ENCODE measurements around the gene GPR3.
"Not testable (repeated sequence)": the region's sequence is repeated elsewhere in the genome, so short reads cannot be mapped to it uniquely, and the experiment has no call there.

Gene GPR3

GRCh38 chr1:27398405-27399149 is 6.2 kb downstream of the GPR3 start:
- in situ Hi-C loops (cut with HindIII; ENCODE audit: low sequenced_read_pairs): loop anchor here (5.0 kb wide), 3 partner anchors 61 to 199 kb away; no protein-coding TSS in a partner anchor

- in situ Hi-C loops (cut with HindIII; ENCODE audit: low sequenced_read_pairs): loop anchor here (5.0 kb wide), 3 partner anchors 62 to 198 kb away; no protein-coding TSS in a partner anchor
Observed at GRCh38 chr1:27399251-27400025, 7.0 kb downstream of the GPR3 start.

- in situ Hi-C loops (cut with HindIII; ENCODE audit: low sequenced_read_pairs): no loop called here
Observed at GRCh38 chr1:27400082-27400962, 7.9 kb downstream of the GPR3 start.

- in situ Hi-C loops (cut with HindIII; ENCODE audit: low sequenced_read_pairs): no loop called here
Observed at GRCh38 chr1:27400963-27401341, 8.5 kb downstream of the GPR3 start.

- in situ Hi-C loops (cut with HindIII; ENCODE audit: low sequenced_read_pairs): no loop called here
Observed at GRCh38 chr1:27402349-27402754, 9.9 kb downstream of the GPR3 start.

- in situ Hi-C loops (cut with HindIII; ENCODE audit: low sequenced_read_pairs): no loop called here
Observed at GRCh38 chr1:27403065-27403726, 10.8 kb downstream of the GPR3 start.

GRCh38 chr1:27403931-27404330 is 11.5 kb downstream of the GPR3 start:
- in situ Hi-C loops (cut with HindIII; ENCODE audit: low sequenced_read_pairs): no loop called here

- in situ Hi-C loops (cut with HindIII; ENCODE audit: low sequenced_read_pairs): no loop called here
Observed at GRCh38 chr1:27405074-27405473, 12.7 kb downstream of the GPR3 start.

GRCh38 chr1:27405598-27406361 is 13.4 kb downstream of the GPR3 start:
- in situ Hi-C loops (cut with HindIII; ENCODE audit: low sequenced_read_pairs): not testable (repeated sequence)

GRCh38 chr1:27406362-27406680 is 13.9 kb downstream of the GPR3 start:
- in situ Hi-C loops (cut with HindIII; ENCODE audit: low sequenced_read_pairs): no loop called here

- in situ Hi-C loops (cut with HindIII; ENCODE audit: low sequenced_read_pairs): not testable (repeated sequence)
Observed at GRCh38 chr1:27406791-27407190, 14.4 kb downstream of the GPR3 start.

GRCh38 chr1:27408151-27408550 is 15.7 kb downstream of the GPR3 start:
- in situ Hi-C loops (cut with HindIII; ENCODE audit: low sequenced_read_pairs): no loop called here

GRCh38 chr1:27409669-27410068 is 17.2 kb downstream of the GPR3 start:
- in situ Hi-C loops (cut with HindIII; ENCODE audit: low sequenced_read_pairs): no loop called here

- in situ Hi-C loops (cut with HindIII; ENCODE audit: low sequenced_read_pairs): no loop called here
Observed at GRCh38 chr1:27410709-27411108, 18.3 kb downstream of the GPR3 start.

GRCh38 chr1:27412502-27412901 is 20.1 kb downstream of the GPR3 start:
- in situ Hi-C loops (cut with HindIII; ENCODE audit: low sequenced_read_pairs): no loop called here

- in situ Hi-C loops (cut with HindIII; ENCODE audit: low sequenced_read_pairs): no loop called here
Observed at GRCh38 chr1:27413004-27413403, 20.6 kb downstream of the GPR3 start.

GRCh38 chr1:27414091-27414490 is 21.7 kb downstream of the GPR3 start:
- in situ Hi-C loops (cut with HindIII; ENCODE audit: low sequenced_read_pairs): no loop called here

GRCh38 chr1:27416387-27417111 is 24.1 kb downstream of the GPR3 start:
- in situ Hi-C loops (cut with HindIII; ENCODE audit: low sequenced_read_pairs): loop anchor here (5.0 kb wide), 1 partner anchor 66 kb away; no protein-coding TSS in a partner anchor

GRCh38 chr1:27417713-27418112 is 25.3 kb downstream of the GPR3 start:
- in situ Hi-C loops (cut with HindIII; ENCODE audit: low sequenced_read_pairs): loop anchor here (5.0 kb wide), 1 partner anchor 65 kb away; no protein-coding TSS in a partner anchor
